ENCODE results near the gene SPTY2D1.
"Not testable (repeated sequence)": the region's sequence is repeated elsewhere in the genome, so short reads cannot be mapped to it uniquely, and the experiment has no call there.

SPTY2D1 gene

DNA sequence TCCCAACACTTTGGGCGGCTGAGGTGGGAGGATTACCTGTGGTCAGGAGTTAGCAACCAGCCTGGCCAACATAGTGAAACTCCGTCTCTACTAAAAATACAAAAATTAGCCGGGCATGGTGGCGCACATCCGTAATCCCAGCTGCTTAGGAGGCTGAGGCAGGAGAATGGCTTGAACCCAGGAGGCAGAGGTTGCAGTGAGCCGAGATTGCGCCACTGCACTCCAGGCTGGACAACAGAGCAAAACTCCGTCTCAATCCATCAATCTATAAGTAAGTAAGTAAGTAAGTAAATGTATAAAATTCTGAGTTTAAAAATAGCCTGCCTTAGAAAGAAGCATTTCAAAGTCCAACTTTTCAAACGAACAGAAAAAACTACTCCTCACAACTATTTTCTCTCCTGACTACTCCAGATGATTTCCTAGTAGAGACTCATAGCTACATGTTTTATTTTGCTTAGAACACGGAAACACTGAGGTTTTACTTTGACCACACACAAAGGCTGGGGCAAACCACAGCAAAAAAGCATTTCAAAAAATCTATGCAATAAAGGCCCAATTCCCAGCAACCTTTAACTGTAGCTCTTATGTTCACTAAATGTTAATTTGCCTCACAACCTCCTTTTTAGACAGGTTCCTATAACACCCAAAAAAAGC is 16.3 kb downstream of the SPTY2D1 start:
- peak; percentile 6 for DNase-seq

DNA sequence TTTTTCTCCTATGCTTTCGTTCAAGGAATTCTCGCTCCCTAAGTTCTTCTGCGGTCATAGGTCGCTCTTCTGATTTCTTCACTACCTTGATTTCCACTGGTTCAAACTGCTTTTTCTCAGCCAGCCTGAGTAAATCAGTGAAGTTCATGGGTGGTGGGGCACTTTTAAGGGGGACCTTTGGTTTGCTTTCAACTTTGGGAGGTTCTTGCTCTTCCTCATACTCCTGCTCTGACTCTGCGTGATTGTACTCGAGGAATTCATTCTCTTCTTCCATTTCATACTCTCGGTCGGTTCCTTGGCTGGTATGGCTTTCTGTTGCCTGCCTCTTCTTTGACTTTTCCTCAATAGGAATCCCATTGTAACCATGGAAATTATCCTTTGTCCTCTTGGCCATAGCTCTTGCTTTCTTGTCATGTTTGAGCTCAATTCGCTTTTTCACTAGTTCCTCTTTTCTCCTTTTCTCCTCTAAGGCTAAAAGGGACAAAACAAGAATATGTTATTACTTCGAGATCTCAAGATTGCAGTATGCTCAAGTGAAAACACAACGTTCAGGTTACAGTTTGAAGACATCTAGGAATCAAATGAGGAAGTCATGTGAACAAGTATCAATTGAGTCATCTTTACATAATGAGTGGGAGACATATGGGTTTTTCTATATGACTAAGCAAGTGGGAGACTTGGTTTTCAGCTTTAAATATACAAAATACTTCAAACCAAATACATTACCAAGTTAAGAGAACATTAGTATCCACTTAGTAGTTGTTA is 18.3 kb downstream of the SPTY2D1 start:
- peak; percentile 92 for DNase-seq

DNA sequence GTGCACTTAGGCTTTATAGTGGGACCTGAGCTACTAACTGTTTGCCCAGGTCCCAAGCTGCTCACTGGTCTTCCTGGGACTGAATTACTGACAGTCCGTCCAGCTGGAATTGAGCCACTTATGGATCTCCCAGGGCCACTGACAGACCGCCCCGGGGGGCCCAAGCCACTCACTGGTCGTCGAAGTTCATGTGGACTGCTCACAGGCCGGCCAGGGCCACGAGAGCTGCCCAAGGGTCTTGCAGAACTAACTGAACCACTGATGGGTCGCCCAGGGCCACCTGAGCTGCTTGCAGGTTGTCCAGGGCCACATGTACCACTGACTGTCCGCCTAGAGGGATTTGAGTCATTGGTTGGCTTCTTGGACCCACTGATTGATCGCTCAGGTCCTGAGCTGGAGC is 19.5 kb downstream of the SPTY2D1 start:
- DNase-seq = no peak

DNA sequence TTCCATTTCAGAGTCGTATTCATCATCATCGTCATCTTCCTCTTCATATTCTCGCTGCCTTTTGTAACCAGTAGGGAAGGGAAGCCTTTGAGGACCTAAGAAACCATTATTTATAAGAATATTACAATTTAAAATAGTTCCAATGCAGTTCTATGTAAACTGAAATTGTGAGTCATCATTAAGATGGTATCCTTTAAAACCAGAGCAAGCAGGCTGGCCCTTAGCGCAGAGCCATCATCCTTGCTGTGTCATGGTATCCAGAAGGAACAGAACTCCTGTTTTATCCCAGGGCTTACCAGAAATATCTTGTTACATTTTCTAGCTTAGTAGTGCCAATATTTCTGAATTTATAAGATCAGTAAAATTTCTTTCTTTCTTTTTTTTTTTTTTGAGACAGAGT is 21.7 kb downstream of the SPTY2D1 start:
- DNase-seq = no peak

DNA sequence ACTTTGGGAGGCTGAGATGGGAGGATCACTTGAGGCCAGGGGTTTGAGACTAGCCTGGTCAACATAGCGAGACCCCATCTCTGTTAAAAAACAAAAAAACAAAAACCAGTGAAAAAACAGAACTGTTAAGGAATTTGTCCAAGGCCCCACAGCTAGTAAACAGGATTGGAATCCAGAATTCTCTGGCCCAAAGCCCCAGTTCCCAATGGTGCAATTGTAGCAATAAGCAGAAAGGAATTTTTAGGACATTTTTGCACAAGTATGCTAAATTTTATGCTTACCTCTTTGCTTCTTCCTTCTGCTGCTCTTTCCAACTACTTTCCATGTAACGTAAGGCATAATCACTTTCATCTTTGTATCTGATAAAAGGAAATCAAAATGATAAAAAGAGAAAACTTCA is 22.9 kb downstream of the SPTY2D1 start:
- no peak for DNase-seq

DNA sequence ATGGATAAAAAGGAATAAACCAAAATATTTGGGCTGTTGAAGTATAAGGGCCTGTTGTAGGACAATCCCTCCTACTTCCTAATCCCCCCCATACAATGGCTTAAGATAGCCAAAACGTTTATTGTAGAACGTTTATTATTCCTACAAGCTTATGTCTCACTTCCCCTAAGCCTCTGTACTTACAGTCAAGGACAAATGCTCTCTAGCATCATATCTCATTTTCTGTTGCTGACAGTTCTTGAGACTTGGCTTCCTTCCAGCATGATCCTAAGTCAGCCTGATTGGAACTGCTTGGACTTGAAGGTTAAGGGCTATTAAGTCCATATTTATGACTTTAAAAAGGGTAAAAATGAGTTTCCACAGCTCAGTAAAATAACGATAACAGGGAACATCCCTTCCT is 25.8 kb downstream of the SPTY2D1 start:
- DNase-seq = no peak

DNA sequence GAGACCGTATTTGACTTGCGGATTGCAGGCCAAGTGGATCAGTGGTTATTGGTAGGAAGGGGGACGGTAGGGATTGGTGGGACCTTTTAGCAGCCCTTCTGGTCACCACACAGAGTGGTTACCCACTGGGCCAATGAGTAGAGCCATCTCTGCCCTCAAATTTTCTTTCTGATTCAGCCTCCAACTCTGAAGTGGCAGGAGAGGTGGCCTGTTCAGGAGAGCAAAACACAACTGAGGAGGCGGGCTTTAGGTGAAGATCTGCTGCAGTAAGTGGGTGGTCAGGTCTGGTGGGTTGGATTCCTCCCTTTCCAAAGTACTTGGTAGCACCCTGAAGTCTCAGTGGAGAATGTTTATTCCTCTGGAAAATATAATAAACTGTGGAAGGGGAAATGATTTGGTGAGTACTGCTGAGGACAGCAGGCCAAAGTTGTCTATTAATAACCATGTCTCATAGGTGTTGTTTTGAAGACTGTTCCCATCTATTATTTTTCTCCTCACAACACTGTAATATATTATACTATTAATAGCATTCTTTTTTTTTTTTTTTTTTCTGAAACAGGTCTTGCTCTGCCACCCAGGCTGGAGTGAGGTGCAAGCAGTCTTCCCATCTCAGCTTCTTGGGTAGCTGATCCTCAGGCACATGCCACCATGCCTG is 33.1 kb downstream of the SPTY2D1 start:
- no peak for DNase-seq

DNA sequence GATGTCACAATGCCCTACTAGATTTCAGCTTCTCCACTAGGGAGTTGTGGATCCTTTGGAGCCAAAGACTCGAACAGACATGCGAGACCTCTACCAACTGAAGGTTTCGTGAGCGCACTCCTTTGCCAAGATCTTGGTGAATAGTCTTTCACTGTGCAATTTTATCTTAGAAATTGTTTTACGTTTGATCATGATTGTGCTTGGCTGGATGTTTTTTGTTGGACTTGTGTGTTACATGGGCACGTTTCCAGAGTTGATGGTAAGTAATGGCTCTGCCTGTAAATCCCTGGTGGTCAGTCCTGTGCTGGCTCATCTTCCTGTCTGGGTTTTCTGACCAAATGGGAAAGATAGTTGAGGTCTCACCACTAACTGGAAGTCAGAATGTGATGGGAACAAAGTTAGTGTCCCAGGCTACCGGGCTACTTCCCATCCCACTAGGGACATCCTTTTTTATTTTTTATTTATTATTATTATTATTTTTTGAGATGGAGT is 34.4 kb downstream of the SPTY2D1 start, which contains the start of gene MISFA:
Gene MISFA (plus strand): TSS at position 51 of the 492 bp plus-strand sequence. CDS start 140 bp downstream, at position 191.
- no peak for DNase-seq

DNA sequence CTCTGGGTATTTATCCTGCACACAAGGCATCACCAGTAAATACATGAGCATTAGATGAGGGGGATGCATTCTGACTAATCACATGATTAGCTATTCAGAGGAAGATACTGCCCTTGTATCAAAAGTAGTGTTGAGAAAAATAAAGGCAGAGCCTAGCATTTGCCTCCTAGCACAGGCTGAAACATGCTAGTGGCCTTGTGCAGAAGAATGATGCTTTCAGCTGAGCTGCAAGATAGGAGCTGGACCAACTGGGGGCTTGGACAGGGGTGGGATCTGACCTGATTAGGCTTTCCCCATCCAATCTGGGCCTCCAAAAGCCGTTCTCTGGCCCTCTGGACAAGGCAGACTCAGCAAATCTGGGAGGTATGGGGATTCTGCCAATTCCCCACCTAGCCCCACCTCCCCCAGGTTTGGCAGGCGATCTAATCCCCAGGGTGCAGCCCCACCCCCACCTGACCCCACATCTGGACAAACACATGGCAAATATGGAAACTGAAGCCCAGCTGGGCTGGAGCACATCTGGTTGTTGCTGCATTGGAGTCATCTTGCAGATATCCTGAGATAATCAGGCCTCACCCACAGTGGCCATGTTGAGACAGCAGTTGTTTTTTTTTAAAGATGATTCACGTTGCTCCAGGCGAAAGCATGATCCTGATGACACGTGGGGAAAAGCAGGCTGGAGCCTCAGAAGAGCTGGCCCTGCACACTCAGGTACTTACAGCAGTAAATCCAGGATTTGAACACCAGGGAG is 39.0 kb downstream of the SPTY2D1 start:
- DNase-seq = no peak

DNA sequence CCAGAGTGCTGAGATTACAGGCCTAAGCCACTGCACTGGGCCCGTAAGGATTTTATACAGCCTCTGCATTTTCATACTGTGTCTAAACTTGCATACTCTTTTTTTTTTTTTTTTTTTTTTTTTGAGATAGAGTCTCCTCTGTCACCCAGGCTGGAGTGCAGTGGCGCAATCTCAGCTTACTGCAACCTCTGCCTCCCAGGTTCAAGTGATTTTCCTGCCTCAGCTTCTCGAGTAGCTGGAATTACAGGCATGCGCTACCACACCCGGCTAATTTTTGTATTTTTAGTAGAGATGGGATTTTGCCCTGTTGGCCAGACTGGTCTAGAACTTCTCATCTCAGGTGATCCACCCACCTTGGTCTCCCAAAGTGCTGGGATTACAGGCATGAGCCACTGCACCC is 40.1 kb downstream of the SPTY2D1 start:
- DNase-seq = not testable (repeated sequence)

DNA sequence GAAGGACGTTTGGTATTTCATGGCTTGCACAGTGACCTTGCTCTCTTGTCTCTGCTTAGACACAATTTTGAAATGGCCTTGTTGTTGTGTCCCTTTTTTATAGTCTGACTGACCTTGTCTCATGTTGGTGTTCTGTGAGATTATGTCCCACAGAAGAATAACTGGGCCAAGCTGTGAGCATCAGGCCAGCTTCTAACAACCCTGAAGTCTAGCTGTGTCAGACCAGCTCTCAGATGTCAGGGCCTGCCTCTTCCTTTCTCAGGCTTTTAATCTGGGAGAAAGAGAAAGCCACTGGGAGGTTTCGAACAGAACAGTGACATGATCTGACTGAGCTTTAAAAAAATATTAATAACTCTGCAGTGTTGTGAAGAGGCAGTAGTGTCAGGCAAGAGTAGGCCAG is 43.6 kb downstream of the SPTY2D1 start:
- DNase-seq = no peak

DNA sequence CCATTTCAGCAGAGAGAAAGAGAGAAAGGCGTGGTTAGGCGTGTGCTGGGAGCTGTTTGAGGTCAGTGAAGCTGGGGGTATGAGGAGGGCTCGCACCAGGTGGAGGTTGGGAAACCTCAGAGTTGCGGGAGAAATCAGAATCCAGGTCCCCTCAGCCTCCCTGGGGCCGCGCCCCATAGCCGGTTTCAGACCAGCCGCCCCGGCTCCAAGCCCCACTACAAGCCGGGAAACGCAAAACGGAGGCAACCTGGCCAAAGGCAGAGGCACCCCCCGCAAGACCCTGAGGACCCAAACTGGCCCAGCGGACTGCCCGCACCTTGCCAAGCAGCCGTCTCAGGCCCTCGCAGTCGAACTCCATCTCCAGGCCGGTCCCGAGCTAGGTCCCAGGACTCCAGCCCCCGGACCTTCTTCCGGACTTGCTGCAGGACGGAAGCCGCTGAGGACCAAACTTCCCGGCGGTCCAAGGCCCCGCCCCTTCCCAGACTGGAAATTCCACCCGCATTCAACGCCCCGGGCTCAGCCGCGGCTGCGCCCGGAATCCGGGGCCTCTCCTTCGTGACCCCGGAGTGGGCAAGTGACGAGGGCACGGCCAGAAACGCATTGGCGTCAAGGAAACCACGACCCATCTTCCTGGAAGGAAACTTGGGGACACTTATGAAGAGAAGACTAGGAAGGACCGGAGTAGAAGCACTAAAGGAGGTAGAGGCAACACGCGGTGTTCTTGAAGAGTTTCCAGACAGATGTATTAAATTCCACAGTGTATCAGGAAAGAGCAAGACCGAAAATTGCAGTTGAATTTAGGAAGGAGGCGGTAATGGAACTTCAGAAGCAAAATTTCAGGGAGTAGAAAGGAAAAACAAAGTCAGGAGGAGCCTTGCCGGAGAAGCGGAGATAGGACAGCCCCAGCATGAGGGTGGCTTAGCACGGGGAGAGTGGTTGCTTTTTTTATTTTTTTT is 45.6 kb downstream of the SPTY2D1 start, which contains the start of gene UEVLD:
Gene UEVLD (minus strand): TSS at position 438 of the 956 bp plus-strand sequence. CDS start 80 bp downstream, at position 358.
- peak; percentile 90 for DNase-seq

DNA sequence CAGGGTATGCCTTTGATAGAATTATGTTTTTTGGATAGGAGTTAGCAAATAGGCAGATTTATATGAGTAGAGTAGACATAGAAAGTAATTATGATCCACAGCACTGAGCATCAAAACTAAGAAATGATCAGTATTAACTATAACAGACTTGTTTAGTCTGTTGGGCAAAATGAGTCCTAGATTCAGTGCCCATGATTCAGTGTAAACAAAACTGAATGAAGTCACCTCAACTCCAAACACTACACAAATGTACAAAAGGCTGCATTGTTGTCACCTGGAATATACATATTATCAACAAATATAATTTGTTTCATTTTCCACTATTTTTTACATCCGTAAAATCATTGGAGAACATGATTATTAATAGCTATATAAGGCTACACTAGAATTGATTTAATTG is 52.3 kb downstream of the SPTY2D1 start:
- DNase-seq = no peak

DNA sequence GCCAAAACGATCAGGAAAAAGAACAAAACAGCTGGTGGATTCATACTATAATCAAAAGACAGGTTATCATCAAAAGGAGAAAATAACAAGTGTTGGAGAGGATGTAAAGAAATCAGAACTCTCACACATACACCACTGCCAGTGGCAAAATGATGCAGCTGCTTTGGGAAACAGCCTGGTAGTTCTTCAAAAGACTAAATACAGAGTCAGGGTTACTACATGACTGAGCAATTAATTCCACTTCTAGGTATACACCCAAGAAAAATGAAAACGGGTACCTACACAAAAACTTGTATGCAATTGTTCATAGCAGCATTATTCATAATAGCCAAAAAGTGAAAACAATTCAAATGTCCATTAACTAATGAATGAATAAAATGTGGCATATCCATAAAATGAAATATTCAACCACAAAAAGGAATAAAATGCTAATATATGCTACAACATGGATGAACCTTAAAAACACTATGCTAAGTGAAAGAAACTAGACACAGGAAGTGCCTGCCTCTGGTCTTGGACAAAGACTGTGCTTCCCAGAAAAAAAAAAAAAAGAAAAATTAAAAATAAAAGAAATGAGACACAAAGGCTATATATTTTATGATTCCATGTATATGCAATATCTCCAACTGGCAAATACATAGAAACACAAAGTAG is 53.9 kb downstream of the SPTY2D1 start:
- no peak for DNase-seq

DNA sequence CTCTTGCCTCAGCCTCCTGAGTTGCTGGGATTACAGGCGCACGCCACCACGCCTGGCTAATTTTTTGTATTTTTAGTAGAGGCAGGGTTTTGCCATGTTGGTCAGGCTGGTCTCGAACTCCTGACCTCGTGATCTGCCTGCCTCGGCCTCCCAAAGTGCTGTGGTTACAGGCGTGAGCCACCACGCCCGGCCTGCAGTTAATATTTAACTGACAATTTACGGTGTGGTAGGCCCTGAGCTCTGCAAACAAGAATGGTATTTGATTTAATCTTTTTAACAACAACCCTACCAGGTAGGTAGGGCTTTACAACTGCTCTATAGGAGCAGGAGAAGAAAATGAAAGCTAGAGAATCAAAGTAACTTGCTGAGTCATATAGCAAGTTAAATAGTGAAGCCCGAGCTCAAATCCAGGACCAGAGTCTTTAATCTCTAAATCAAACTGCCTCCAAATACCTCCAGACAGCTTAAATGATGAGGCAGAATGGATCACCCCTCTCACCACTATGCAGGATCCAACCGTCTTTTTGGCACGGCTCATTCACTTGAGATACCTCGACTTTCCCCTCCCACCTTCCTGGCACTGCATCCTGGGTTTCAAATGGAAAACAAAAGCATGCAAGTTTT is 55.1 kb downstream of the SPTY2D1 start:
- no peak for DNase-seq

DNA sequence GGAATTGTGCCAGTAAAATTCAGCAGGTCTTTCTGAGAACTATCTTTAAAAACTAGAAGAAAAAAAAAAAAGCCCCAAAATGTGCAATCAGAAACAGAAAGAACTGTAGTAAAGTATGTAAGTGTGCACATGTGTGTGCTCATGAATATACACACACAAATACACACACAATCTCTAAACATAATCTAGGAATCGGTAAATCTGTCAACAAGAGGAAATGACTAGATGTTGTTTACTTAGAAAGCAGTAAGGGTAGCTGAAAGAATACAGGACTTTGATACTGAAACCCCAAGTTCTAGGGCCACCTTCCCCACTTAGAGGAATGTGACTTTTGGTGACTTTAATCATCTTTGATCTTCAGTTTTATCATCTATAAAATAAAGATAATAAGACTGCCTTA is 58.8 kb downstream of the SPTY2D1 start:
- DNase-seq = no peak

DNA sequence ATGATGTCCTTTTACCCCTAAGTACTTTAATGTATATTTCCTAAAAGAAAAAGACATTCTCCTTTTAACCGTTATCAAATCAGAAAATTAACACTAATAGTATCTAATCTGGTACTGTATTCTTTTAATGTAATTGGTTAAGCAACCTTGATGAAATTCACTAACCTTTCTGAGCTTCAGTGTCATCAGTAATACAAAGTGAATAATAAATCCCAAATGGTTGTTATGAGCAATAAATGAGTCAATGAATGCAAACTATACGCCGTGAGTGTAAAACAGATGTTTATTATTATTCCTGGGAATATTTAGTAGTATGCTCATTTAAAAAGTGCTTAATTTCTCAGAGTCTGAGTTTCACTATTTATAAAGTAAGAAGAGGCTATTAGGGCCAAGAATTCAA is 67.1 kb downstream of the SPTY2D1 start:
- no peak for DNase-seq

DNA sequence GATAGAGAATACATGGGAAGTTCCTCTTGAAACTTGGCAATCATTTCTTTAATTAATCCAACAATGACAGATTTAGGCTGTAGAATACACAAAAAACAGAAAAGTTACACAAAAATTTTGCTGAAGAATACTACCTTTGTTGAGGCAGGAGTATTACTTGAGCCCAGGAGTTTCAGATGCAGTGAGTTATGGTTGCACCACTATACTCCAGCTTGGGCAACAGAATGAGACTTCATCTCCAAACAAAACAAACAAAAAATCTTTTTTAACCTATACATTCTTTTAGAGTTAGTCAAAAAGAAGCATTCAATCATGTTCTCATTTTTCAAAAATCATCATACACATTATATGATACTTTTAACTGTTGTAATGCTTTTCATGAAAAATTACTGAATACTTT is 67.7 kb downstream of the SPTY2D1 start:
- DNase-seq = no peak

DNA sequence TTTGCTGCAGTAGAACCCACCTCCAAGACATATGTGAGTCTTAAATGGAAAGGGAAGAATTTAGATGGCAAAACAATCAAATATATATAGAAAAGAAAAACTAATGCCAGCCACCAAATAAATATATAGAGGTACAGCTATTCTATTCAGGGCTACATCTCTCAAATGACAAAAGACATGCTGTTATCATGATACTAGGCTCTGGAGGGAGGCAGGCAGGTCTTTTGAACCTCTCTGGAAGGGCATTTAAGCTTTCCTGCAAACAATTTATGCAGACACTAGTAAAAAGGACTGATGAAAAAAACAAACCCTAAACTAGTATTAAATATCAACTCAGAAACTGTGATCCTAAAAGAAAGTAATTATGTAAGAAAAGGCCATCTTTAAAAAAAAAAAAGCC is 70.0 kb downstream of the SPTY2D1 start:
- DNase-seq = no peak

DNA sequence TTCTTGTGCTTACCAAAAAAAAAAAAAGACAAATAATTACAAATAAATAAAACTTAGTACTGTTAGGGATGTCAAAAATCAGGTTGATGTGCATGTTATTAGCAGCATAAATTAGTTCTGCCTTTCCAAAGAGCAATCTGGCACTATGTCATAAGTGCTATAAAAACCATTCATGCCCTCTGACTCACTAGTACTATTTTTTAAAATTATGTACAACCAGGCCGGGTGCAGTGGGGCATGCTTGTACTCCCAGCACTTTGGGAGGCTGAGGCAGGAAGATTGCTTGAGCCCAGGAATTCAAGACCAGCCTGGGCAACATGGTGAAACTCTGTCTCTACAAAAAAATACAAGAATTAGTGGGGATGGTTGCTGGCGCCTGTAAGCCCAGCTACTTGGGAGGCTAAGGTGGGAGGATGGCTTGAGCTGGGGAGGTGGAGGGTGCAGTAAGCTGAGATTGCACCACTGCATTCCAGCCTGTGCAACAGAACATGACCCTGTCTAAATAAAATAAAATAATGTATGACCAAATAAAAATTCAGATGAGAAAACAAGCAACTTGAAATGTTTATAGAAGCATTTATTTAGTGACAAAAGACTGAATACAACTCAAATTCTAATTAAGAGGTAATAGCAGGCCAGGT is 70.9 kb downstream of the SPTY2D1 start:
- DNase-seq = no peak

All from inflammatory macrophage treated with lipopolysaccharide for 4 hours (primary cell).